Ishikawa (cell line): ENCODE results near the gene ZNF460.

Experiments used
- CEBPB ChIP-seq: IDR thresholded peaks from 2 replicates; pipeline ENCODE4 v1.6.1; 2012
- CREB1 ChIP-seq: IDR thresholded peaks from 2 replicates; pipeline ENCODE4 v1.6.1; 2012; ENCODE audit warnings: low read depth
- EP300 ChIP-seq: IDR thresholded peaks from 2 replicates; pipeline ENCODE4 v1.6.1; 2012; ENCODE audit warnings: borderline replicate concordance
- RAD21 ChIP-seq: IDR thresholded peaks from 2 replicates; pipeline ENCODE4 v1.6.1; 2012; ENCODE audit warnings: low read depth
- TAF1 ChIP-seq: IDR thresholded peaks from 2 replicates; pipeline ENCODE4 v1.6.1; 2012; ENCODE audit warnings: low read depth, mild to moderate bottlenecking
- ZBTB7A ChIP-seq: IDR thresholded peaks from 2 replicates; pipeline ENCODE4 v1.6.1; 2012; ENCODE audit warnings: low read depth
- TF ChIP-seq, protein P1 (sequence below): IDR thresholded peaks from 2 replicates; pipeline ENCODE4 v1.6.1; 2012; ENCODE audit warnings: low read depth, mild to moderate bottlenecking
- TF ChIP-seq, protein P2 (sequence below): IDR thresholded peaks from 2 replicates; pipeline ENCODE4 v1.6.1; 2012
- TF ChIP-seq, protein P3 (sequence below): IDR thresholded peaks from 2 replicates; pipeline ENCODE4 v1.6.1; 2012

DNA sequence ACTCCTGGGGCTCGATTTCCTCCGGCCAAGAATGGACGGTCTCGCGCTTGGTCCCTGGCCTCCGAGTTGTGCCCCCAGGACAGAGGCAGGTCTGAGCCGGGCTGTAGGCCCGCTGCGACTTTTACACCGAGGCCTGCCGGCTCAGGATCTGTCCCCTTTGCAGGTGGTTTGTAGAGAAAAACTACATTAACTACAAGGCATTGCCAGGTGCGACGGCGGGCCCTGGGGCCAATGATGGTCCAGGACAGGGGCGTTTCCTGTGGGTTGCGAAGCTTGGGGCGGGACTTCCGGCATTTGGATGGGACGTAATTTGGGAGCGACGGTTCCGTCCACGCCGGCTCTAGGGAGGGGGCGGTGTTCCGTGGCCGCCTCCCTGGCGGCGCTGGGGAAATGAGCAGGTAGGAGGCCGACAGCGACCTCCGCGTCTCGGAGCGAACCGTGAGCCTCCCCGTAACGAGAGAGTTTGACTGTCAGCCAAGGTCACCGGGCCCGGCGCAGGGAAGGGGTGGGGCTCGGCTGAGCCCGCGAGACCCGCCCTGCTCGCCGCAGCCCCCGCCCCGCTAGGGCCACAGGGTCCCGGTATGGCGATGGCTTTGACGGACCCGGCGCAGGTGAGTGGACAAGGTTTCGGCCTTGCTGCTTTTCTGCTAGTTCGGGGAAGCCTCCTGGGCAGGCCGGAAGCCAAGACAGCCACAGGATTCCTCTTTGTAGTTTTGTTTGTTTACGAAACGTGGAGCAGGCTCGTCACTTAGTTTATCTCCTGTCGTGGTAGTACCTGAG is 39.8 kb upstream of the ZNF460 start, which contains the start of gene ZNF805:
- TF ChIP-seq, protein P1, sequence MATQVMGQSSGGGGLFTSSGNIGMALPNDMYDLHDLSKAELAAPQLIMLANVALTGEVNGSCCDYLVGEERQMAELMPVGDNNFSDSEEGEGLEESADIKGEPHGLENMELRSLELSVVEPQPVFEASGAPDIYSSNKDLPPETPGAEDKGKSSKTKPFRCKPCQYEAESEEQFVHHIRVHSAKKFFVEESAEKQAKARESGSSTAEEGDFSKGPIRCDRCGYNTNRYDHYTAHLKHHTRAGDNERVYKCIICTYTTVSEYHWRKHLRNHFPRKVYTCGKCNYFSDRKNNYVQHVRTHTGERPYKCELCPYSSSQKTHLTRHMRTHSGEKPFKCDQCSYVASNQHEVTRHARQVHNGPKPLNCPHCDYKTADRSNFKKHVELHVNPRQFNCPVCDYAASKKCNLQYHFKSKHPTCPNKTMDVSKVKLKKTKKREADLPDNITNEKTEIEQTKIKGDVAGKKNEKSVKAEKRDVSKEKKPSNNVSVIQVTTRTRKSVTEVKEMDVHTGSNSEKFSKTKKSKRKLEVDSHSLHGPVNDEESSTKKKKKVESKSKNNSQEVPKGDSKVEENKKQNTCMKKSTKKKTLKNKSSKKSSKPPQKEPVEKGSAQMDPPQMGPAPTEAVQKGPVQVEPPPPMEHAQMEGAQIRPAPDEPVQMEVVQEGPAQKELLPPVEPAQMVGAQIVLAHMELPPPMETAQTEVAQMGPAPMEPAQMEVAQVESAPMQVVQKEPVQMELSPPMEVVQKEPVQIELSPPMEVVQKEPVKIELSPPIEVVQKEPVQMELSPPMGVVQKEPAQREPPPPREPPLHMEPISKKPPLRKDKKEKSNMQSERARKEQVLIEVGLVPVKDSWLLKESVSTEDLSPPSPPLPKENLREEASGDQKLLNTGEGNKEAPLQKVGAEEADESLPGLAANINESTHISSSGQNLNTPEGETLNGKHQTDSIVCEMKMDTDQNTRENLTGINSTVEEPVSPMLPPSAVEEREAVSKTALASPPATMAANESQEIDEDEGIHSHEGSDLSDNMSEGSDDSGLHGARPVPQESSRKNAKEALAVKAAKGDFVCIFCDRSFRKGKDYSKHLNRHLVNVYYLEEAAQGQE, result no peak
- TF ChIP-seq RAD21 (no peak), ZBTB7A (no peak), EP300 (no peak), TAF1 (no peak; the same call in none of the 2 replicates), CREB1 (peak; percentile 95), CEBPB (0 out of 2 replicates have a peak, but pooled peaks have one; percentile 28)
- TF ChIP-seq, protein P2, sequence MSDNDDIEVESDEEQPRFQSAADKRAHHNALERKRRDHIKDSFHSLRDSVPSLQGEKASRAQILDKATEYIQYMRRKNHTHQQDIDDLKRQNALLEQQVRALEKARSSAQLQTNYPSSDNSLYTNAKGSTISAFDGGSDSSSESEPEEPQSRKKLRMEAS, result peak; percentile 86
- TF ChIP-seq, protein P3, sequence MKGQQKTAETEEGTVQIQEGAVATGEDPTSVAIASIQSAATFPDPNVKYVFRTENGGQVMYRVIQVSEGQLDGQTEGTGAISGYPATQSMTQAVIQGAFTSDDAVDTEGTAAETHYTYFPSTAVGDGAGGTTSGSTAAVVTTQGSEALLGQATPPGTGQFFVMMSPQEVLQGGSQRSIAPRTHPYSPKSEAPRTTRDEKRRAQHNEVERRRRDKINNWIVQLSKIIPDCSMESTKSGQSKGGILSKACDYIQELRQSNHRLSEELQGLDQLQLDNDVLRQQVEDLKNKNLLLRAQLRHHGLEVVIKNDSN, result no peak
